K562 (cell line): Measurements from ENCODE around the gene CNNM3. TPM values are rescaled to one million over a fixed set of nuclear protein-coding genes. Genes with fewer than 3 reads are reported as not detected.
A peak's percentile ranks its signal among the peaks of the same experiment; 100 is the strongest.

Source experiments
- ATF3 ChIP-seq, 2 experiments: fragments of 450-650 bp in 1 of 2; sonication (generic) in 1 of 2; formaldehyde crosslinking in 1 of 2; IDR thresholded peaks in 1 of 2; conservative IDR thresholded peaks in 1 of 2; 2 replicates each; pipeline versions ENCODE4 v1.6.1 to v1.8.1; 2016 to 2023; ENCODE audit warnings: mild to moderate bottlenecking in 2 of 2, moderate library complexity in 2 of 2, inconsistent platforms in 1 of 2, missing genetic modification reagents in 1 of 2
- CBFB ChIP-seq: sonication (generic); formaldehyde crosslinking; IDR thresholded peaks from 2 replicates; pipeline ENCODE4 v1.4.0; 2020; ENCODE audit warnings: mild to moderate bottlenecking, missing genetic modification reagents
- CTCF ChIP-seq, 3 experiments: IDR thresholded peaks in 2 of 3; conservative IDR thresholded peaks in 1 of 3; 2 replicates each; pipeline ENCODE4 v1.5.1; 2011 to 2012; ENCODE audit warnings: low read length in 3 of 3, mild to moderate bottlenecking in 3 of 3, control low read depth in 2 of 3, improper control_type of control experiment in 1 of 3, inconsistent platforms in 1 of 3, low read depth in 1 of 3, mixed read lengths in 1 of 3, moderate library complexity in 1 of 3; ENCODE audit not compliant: insufficient read depth in 2 of 3
- FOXM1 ChIP-seq, 2 experiments: fragments of 450-650 bp in 1 of 2; sonication (generic) in 1 of 2; formaldehyde crosslinking in 1 of 2; IDR thresholded peaks; 2 replicates each; pipeline versions ENCODE4 v1.6.1 to v1.9.0; 2017 to 2022; ENCODE audit warnings: low read depth in 2 of 2, mild to moderate bottlenecking in 2 of 2, missing genetic modification reagents in 1 of 2, moderate library complexity in 1 of 2
- GABPB2 ChIP-seq: fragments of 250-450 bp; sonication (Bioruptor Pico); conservative IDR thresholded peaks from 2 replicates; pipeline ENCODE4 v1.5.1; 2021; ENCODE audit warnings: mild to moderate bottlenecking
- KDM2B ChIP-seq: fragments of 250-450 bp; sonication (Bioruptor Pico); IDR thresholded peaks from 2 replicates; pipeline ENCODE4 v1.8.0; 2021; ENCODE audit warnings: mild to moderate bottlenecking, moderate library complexity
- KDM5B ChIP-seq: fragments of 200-600 bp; sonication (generic); IDR thresholded peaks from 2 replicates; pipeline ENCODE4 v1.6.1; 2012; ENCODE audit warnings: low read depth, mild to moderate bottlenecking, moderate library complexity, low read length, control low read depth, inconsistent platforms; ENCODE audit not compliant: insufficient replicate concordance
- RB1 ChIP-seq: fragments of 450-650 bp; IDR thresholded peaks from 2 replicates; pipeline ENCODE4 v1.6.1; 2017; ENCODE audit warnings: low read depth, mild to moderate bottlenecking
- RFX7 ChIP-seq: fragments of 250-450 bp; sonication (Bioruptor Pico); IDR thresholded peaks from 2 replicates; pipeline ENCODE4 v1.5.1; 2021; ENCODE audit warnings: mild to moderate bottlenecking
- RREB1 ChIP-seq: fragments of 250-450 bp; sonication (Bioruptor Pico); IDR thresholded peaks from 2 replicates; pipeline ENCODE4 v1.4.0; 2020
- SETDB1 ChIP-seq: IDR thresholded peaks from one replicate; pipeline ENCODE4 v1.6.1; 2012; ENCODE audit warnings: low read length, control low read depth, inconsistent platforms
- SIX5 ChIP-seq, 2 experiments: IDR thresholded peaks; 2 replicates each; pipeline ENCODE4 v1.6.1; 2011; ENCODE audit warnings: low read length in 2 of 2, borderline replicate concordance in 1 of 2, low read depth in 1 of 2, mild to moderate bottlenecking in 1 of 2, moderate library complexity in 1 of 2; ENCODE audit not compliant: insufficient read depth in 1 of 2
- SMARCB1 ChIP-seq: IDR thresholded peaks from 2 replicates; pipeline ENCODE4 v1.6.1; 2011; ENCODE audit warnings: improper control_type of control experiment, low read depth; ENCODE audit not compliant: insufficient read length
- TEAD2 ChIP-seq: fragments of 450-650 bp; IDR thresholded peaks from 2 replicates; pipeline ENCODE4 v1.6.1; 2016; ENCODE audit warnings: missing genetic modification characterization, control low read depth, missing compliant biosample characterization
- XRCC5 ChIP-seq: fragments of 200-400 bp; formaldehyde crosslinking; IDR thresholded peaks from 2 replicates; pipeline ENCODE4 v1.6.1; 2017; ENCODE audit warnings: low read depth, mild to moderate bottlenecking, low read length
- ZNF165 ChIP-seq: fragments of 250-450 bp; sonication (Bioruptor Pico); IDR thresholded peaks from 2 replicates; pipeline ENCODE4 v1.4.0; 2020; ENCODE audit warnings: borderline replicate concordance
- ZNF212 ChIP-seq: fragments of 450-650 bp; formaldehyde crosslinking; IDR thresholded peaks from 2 replicates; pipeline ENCODE4 v1.4.0; 2020; ENCODE audit warnings: mild to moderate bottlenecking
- ZNF232 ChIP-seq: sonication (generic); formaldehyde crosslinking; IDR thresholded peaks from 2 replicates; pipeline ENCODE4 v1.8.0; 2022; ENCODE audit warnings: mild to moderate bottlenecking, missing genetic modification reagents
- ZNF347 ChIP-seq: fragments of 450-650 bp; formaldehyde crosslinking; IDR thresholded peaks from 2 replicates; pipeline ENCODE4 v1.4.0; 2020; ENCODE audit warnings: low read depth, mild to moderate bottlenecking, moderate library complexity
- polyA plus RNA-seq, 8 experiments: library from polyadenylated mRNA; depleted of rRNA in 4 of 8; stranded (reverse) in 5 of 8; unstranded in 3 of 8; fragments of >200 nt; fragmentation: Nextera tagmentation in 2 of 8; fragmentation: Illumina TruSeq in 1 of 8; extraction: Ambion mirVana in 2 of 8; extraction: Trizol in 1 of 8; gene quantifications; 2 replicates each; pipeline versions ENCODE4 v1.2.1 to v1.2.3, GENCODE V29; 2011 to 2014; ENCODE audit warnings: inconsistent platforms in 1 of 8, missing spikeins in 1 of 8
- total RNA-seq, 7 experiments: library from RNA; depleted of rRNA in 6 of 7; stranded (reverse); fragments of >200 nt in 6 of 7; fragmentation: Illumina TruSeq in 2 of 7; extraction: Trizol in 2 of 7; gene quantifications; 2 replicates each; pipeline versions ENCODE4 v1.2.1 to v1.2.3, GENCODE V29; 2011 to 2021; ENCODE audit warnings: low replicate concordance in 1 of 7

Gene CNNM3
- total and polyA plus RNA-seq, 9 of the 15 experiments (the other 6 are each of a cell fraction or from before 2014, with no cell fraction given) = 1.4 to 16.9 (median 6.5) TPM

GRCh38 chr2:96816127-96816835, at the start of gene CNNM3 (continued):
- TF ChIP-seq RB1 (peak; percentile 63; the same call in 1 of the 2 replicates), KDM2B (CRISPR knock-in tag) (peak; percentile 55; the same call in 1 of the 2 replicates), ZNF165 (CRISPR knock-in tag) (no peak), FOXM1 (IDR thresholded peaks at IDR 0.05; ENCODE audit: low read depth) (no peak), FOXM1 (CRISPR knock-in tag; IDR thresholded peaks at IDR 0.05; ENCODE audit: low read depth) (0 out of 2 replicates have a peak, but pooled peaks have one; percentile 56), GABPB2 (no peak), CBFB (no peak), ZNF347 (CRISPR knock-in tag) (no peak), CTCF (IDR thresholded peaks at IDR 0.05 in 2 of 3, conservative IDR thresholded peaks at IDR 0.05 in 1 of 3; ENCODE audit: insufficient read depth in 2 of 3, low read depth in 1 of 3, low read length in 3 of 3) (peak; percentile 52 to 59 (median 55); a peak in 5 of 6 replicates), ZNF232 (CRISPR knock-in tag) (no peak), SIX5 (IDR thresholded peaks at IDR 0.05; ENCODE audit: borderline replicate concordance in 1 of 2, insufficient read depth in 1 of 2, low read depth in 1 of 2, low read length in 2 of 2) (no peak), ZNF212 (CRISPR knock-in tag) (no peak), ATF3 (IDR thresholded peaks at IDR 0.05) (no peak), ATF3 (CRISPR knock-in tag; conservative IDR thresholded peaks at IDR 0.05) (no peak), XRCC5 (no peak; the same call in 1 of the 2 replicates), RFX7 (CRISPR knock-in tag) (no peak), TEAD2 (tag) (no peak), SMARCB1 (no peak), KDM5B (peak; percentile 64), SETDB1 (no peak), RREB1 (CRISPR knock-in tag) (peak; percentile 90)
